ENCODE results near the gene SP1. TPM values are rescaled to one million over a fixed set of nuclear protein-coding genes. Genes with fewer than 3 reads are reported as not detected.

Gene SP1
- polyA plus RNA-seq, 1 donor from 2014 or later: 7.3 TPM

- peaks cover 29% of the 10 kb centered on the region for H3K79me2 ChIP-seq (replicated peaks; ENCODE audit: insufficient read depth, low read length)
- no peak overlapping the region for H3K27ac ChIP-seq (ENCODE audit: low read length)
- H3K4me2 ChIP-seq (ENCODE audit: low read length): no peak overlapping the region
- no peaks in the 10 kb centered on the region for H3K9me2 ChIP-seq (ENCODE audit: insufficient read depth, low read length)
- peaks cover 19% of the 10 kb centered on the region for H3K36me3 ChIP-seq (ENCODE audit: insufficient read depth, low read length)
- H3K4me3 ChIP-seq (ENCODE audit: low read length): no peak overlapping the region
- H4K20me1 ChIP-seq (ENCODE audit: insufficient read depth): peaks cover 39% of the 10 kb centered on the region
- no peak overlapping the region for H3K9ac ChIP-seq (ENCODE audit: low read length)
- H3K9me3 ChIP-seq (ENCODE audit: low read length): no peaks in the 10 kb centered on the region
- TF ChIP-seq REST (IDR thresholded peaks at IDR 0.05; ENCODE audit: borderline replicate concordance): no peak
- TF ChIP-seq MXI1 (conservative IDR thresholded peaks at IDR 0.05; ENCODE audit: poor library complexity, severe bottlenecking): no peak
- TF ChIP-seq POLR2AphosphoS5 (IDR thresholded peaks at IDR 0.05): no peak
- TF ChIP-seq RAD21 (conservative IDR thresholded peaks at IDR 0.05): no peak
- TF ChIP-seq CTCF (IDR thresholded peaks at IDR 0.05; ENCODE audit: poor library complexity, severe bottlenecking): no peak
- no peak for TF ChIP-seq TAF1 (IDR thresholded peaks at IDR 0.05; ENCODE audit: low read depth)
- no peak for TF ChIP-seq EZH2 (IDR thresholded peaks at IDR 0.05; ENCODE audit: borderline replicate concordance, insufficient read depth, low read length, poor library complexity, severe bottlenecking)
- no peak for TF ChIP-seq EP300 (conservative IDR thresholded peaks at IDR 0.05; ENCODE audit: poor library complexity, severe bottlenecking)
- TF ChIP-seq SMC3 (conservative IDR thresholded peaks at IDR 0.05; ENCODE audit: poor library complexity): no peak
- no peaks in the 10 kb centered on the region for H3F3A ChIP-seq (ENCODE audit: insufficient read depth, low read length, poor library complexity, severe bottlenecking)
- H3K27me3 ChIP-seq (ENCODE audit: insufficient read depth, low read depth, low read length): no peaks in the 10 kb centered on the region
- no peak overlapping the region for H2AFZ ChIP-seq (ENCODE audit: low read depth, low read length)
These were observed 83.0 kb downstream of the SP1 start for GRCh38 chr12:53462935-53463334.

- no peak overlapping the region for H3K4me2 ChIP-seq (ENCODE audit: low read length)
These were observed 84.0 kb downstream of the SP1 start for GRCh38 chr12:53463802-53464560.

More at GRCh38 chr12:53463802-53464560, 84.0 kb downstream of the SP1 start:
- TF ChIP-seq MXI1 (conservative IDR thresholded peaks at IDR 0.05; ENCODE audit: poor library complexity, severe bottlenecking) (no peak), CTCF (IDR thresholded peaks at IDR 0.05; ENCODE audit: poor library complexity, severe bottlenecking) (no peak), SMC3 (conservative IDR thresholded peaks at IDR 0.05; ENCODE audit: poor library complexity) (no peak), REST (IDR thresholded peaks at IDR 0.05; ENCODE audit: borderline replicate concordance) (no peak), EP300 (conservative IDR thresholded peaks at IDR 0.05; ENCODE audit: poor library complexity, severe bottlenecking) (no peak), TAF1 (IDR thresholded peaks at IDR 0.05; ENCODE audit: low read depth) (no peak)
- Histone ChIP-seq H3K9me2 (ENCODE audit: insufficient read depth, low read length) (no peaks in the 10 kb centered on the region), H3K4me3 (ENCODE audit: low read length) (no peak overlapping the region), H3K9ac (ENCODE audit: low read length) (no peak overlapping the region), H3K27ac (ENCODE audit: low read length) (no peak overlapping the region), H3K27me3 (ENCODE audit: insufficient read depth, low read depth, low read length) (no peaks in the 10 kb centered on the region), H3K79me2 (replicated peaks; ENCODE audit: insufficient read depth, low read length) (peaks cover 33% of the 10 kb centered on the region), H3K9me3 (ENCODE audit: low read length) (no peaks in the 10 kb centered on the region), H2AFZ (ENCODE audit: low read depth, low read length) (no peak overlapping the region), H4K20me1 (ENCODE audit: insufficient read depth) (peaks cover 35% of the 10 kb centered on the region), H3K36me3 (ENCODE audit: insufficient read depth, low read length) (peaks cover 19% of the 10 kb centered on the region), H3F3A (ENCODE audit: insufficient read depth, low read length, poor library complexity, severe bottlenecking) (no peaks in the 10 kb centered on the region)

All from neural cell (in vitro differentiated cells).